ENCODE data around the gene CES1. TPM values are rescaled to one million over a fixed set of nuclear protein-coding genes. Genes with fewer than 3 reads are reported as not detected.
A peak's percentile ranks its signal among the peaks of the same experiment; 100 is the strongest.

CES1 gene
- total RNA-seq, 1 experiment from 2014 or later: 1.5 TPM

GRCh38 chr16:55871411-55872038, 38.6 kb upstream of the CES1 start:
- ATAC-seq (no peak), DNase-seq (ENCODE audit: low spot score) (no peak)
- Mint-ChIP-seq H3K4me3 (no peak overlapping the region), H3K27ac (no peak overlapping the region), H3K27me3 (ENCODE audit: low read depth) (peaks cover 4% of the 10 kb centered on the region), H3K4me1 (no peaks in the 10 kb centered on the region), H3K9me3 (peaks cover 9% of the 10 kb centered on the region; the same call in 1 of the 2 replicates), H3K36me3 (no peaks in the 10 kb centered on the region)
- POLR2A ChIA-PET: no interaction called here
- no peak for TF ChIP-seq ARID4B (CRISPR knock-in tag; IDR thresholded peaks at IDR 0.05; ENCODE audit: borderline replicate concordance)
- no peak for TF ChIP-seq ZNF425 (CRISPR knock-in tag; conservative IDR thresholded peaks at IDR 0.05)
- TF ChIP-seq E2F5 (CRISPR knock-in tag; IDR thresholded peaks at IDR 0.05): no peak
- CTCF ChIA-PET: interaction anchor here (0.6 to 1.0 kb wide), 2 partner anchors 73 to 545 kb away, joined by 3 read pairs; no protein-coding TSS in a partner anchor

- H3K27ac Mint-ChIP-seq: no peak overlapping the region
- ChIA-PET CTCF (no interaction called here), POLR2A (no interaction called here)
- H3K4me1 Mint-ChIP-seq: no peaks in the 10 kb centered on the region
- H3K9me3 Mint-ChIP-seq: peaks cover 6% of the 10 kb centered on the region; the same call in 1 of the 2 replicates
- ATAC-seq (no peak), DNase-seq (ENCODE audit: low spot score) (no peak)
- H3K36me3 Mint-ChIP-seq: no peaks in the 10 kb centered on the region
- TF ChIP-seq TEAD1 (CRISPR knock-in tag; IDR thresholded peaks at IDR 0.05) (no peak), USF2 (CRISPR knock-in tag; IDR thresholded peaks at IDR 0.05) (peak; percentile 53; the same call in 1 of the 2 replicates)
- no peak overlapping the region for H3K4me3 Mint-ChIP-seq
- H3K27me3 Mint-ChIP-seq (ENCODE audit: low read depth): peaks cover 4% of the 10 kb centered on the region; the same call in 1 of the 2 replicates
Measured at GRCh38 chr16:55868980-55869379, 36.1 kb upstream of the CES1 start.

- ATAC-seq (no peak), DNase-seq (ENCODE audit: low spot score) (no peak)
- no peak overlapping the region for H3K27ac Mint-ChIP-seq
- ChIA-PET POLR2A (no interaction called here), CTCF (interaction anchor here (1.3 kb wide), 1 partner anchor 403 kb away, joined by 4 read pairs; no protein-coding TSS in a partner anchor)
- TF ChIP-seq ZBTB43 (CRISPR knock-in tag; IDR thresholded peaks at IDR 0.05): no peak
- TF ChIP-seq PREB (CRISPR knock-in tag; IDR thresholded peaks at IDR 0.05; ENCODE audit: borderline replicate concordance): no peak
- TF ChIP-seq ATF3 (CRISPR knock-in tag; conservative IDR thresholded peaks at IDR 0.05): no peak
- no peak for TF ChIP-seq IRF1 (CRISPR knock-in tag; IDR thresholded peaks at IDR 0.05)
- TF ChIP-seq CREB1 (CRISPR knock-in tag; IDR thresholded peaks at IDR 0.05): no peak
- no peak for TF ChIP-seq USF2 (CRISPR knock-in tag; IDR thresholded peaks at IDR 0.05)
- no peak for TF ChIP-seq MXD4 (CRISPR knock-in tag; IDR thresholded peaks at IDR 0.05; ENCODE audit: borderline replicate concordance)
- TF ChIP-seq ERG (CRISPR knock-in tag; IDR thresholded peaks at IDR 0.05): no peak
- no peak for TF ChIP-seq ZNF138 (CRISPR knock-in tag; conservative IDR thresholded peaks at IDR 0.05)
- TF ChIP-seq TP53 (CRISPR knock-in tag; IDR thresholded peaks at IDR 0.05): no peak
- H3K9me3 Mint-ChIP-seq: peaks cover 6% of the 10 kb centered on the region; the same call in 1 of the 2 replicates
- H3K4me1 Mint-ChIP-seq: no peaks in the 10 kb centered on the region
- no peak overlapping the region for H3K4me3 Mint-ChIP-seq
- H3K36me3 Mint-ChIP-seq: no peaks in the 10 kb centered on the region
- H3K27me3 Mint-ChIP-seq (ENCODE audit: low read depth): peaks cover 4% of the 10 kb centered on the region; the same call in 1 of the 2 replicates
Measured at GRCh38 chr16:55868137-55868536, 35.2 kb upstream of the CES1 start.
